Ishikawa (cell line): ENCODE measurements around the gene MPPE1.

Experiments
- CEBPB ChIP-seq: IDR thresholded peaks from 2 replicates; pipeline ENCODE4 v1.6.1; 2012
- CREB1 ChIP-seq: IDR thresholded peaks from 2 replicates; pipeline ENCODE4 v1.6.1; 2012; ENCODE audit warnings: low read depth
- EGR1 ChIP-seq: IDR thresholded peaks from 2 replicates; pipeline ENCODE4 v1.6.1; 2012
- EP300 ChIP-seq: IDR thresholded peaks from 2 replicates; pipeline ENCODE4 v1.6.1; 2012; ENCODE audit warnings: borderline replicate concordance
- FOXM1 ChIP-seq: IDR thresholded peaks from 2 replicates; pipeline ENCODE4 v1.6.1; 2012; ENCODE audit warnings: low read depth, borderline replicate concordance
- NFIC ChIP-seq: IDR thresholded peaks from 2 replicates; pipeline ENCODE4 v1.6.1; 2012
- RAD21 ChIP-seq: IDR thresholded peaks from 2 replicates; pipeline ENCODE4 v1.6.1; 2012; ENCODE audit warnings: low read depth
- TAF1 ChIP-seq: IDR thresholded peaks from 2 replicates; pipeline ENCODE4 v1.6.1; 2012; ENCODE audit warnings: low read depth, mild to moderate bottlenecking
- TCF12 ChIP-seq: IDR thresholded peaks from 2 replicates; pipeline ENCODE4 v1.6.1; 2012; ENCODE audit warnings: low read depth
- TEAD4 ChIP-seq: IDR thresholded peaks from 2 replicates; pipeline ENCODE4 v1.6.1; 2012
- YY1 ChIP-seq: IDR thresholded peaks from 2 replicates; pipeline ENCODE4 v1.6.1; 2012; ENCODE audit warnings: low read depth
- ZBTB7A ChIP-seq: IDR thresholded peaks from 2 replicates; pipeline ENCODE4 v1.6.1; 2012; ENCODE audit warnings: low read depth
- TF ChIP-seq, protein P1 (sequence below): IDR thresholded peaks from 2 replicates; pipeline ENCODE4 v1.6.1; 2012
- TF ChIP-seq, protein P2 (sequence below): IDR thresholded peaks from 2 replicates; pipeline ENCODE4 v1.6.1; 2012; ENCODE audit warnings: low read depth, mild to moderate bottlenecking
- TF ChIP-seq, protein P3 (sequence below): IDR thresholded peaks from 2 replicates; pipeline ENCODE4 v1.6.1; 2012

MPPE1 gene

DNA sequence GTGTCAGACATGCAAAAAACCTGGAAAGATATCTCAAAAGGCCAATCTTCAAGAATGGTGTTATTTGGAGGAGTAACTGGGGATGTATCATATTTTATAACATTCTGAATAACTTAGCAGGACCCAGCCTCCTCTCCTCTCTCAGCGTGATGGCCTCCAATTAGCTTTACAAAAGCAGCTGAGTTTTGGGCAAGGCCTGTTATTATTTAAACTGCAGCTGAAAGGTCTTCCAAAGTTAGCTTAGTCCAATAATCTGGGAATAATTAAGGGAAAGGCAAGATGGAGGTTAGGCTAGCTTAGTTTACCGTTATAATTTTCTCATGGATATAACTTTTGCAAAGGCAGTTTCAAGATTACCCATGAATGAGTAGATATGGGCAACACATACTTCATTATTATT, 32.8 kb upstream of the MPPE1 start:
- TF ChIP-seq TAF1 (no peak), EGR1 (no peak), CREB1 (no peak), NFIC (no peak), TEAD4 (no peak), RAD21 (no peak), ZBTB7A (no peak), TCF12 (no peak), CEBPB (no peak), FOXM1 (no peak), EP300 (no peak), YY1 (no peak)
- TF ChIP-seq, protein P1, sequence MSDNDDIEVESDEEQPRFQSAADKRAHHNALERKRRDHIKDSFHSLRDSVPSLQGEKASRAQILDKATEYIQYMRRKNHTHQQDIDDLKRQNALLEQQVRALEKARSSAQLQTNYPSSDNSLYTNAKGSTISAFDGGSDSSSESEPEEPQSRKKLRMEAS: no peak
- TF ChIP-seq, protein P2, sequence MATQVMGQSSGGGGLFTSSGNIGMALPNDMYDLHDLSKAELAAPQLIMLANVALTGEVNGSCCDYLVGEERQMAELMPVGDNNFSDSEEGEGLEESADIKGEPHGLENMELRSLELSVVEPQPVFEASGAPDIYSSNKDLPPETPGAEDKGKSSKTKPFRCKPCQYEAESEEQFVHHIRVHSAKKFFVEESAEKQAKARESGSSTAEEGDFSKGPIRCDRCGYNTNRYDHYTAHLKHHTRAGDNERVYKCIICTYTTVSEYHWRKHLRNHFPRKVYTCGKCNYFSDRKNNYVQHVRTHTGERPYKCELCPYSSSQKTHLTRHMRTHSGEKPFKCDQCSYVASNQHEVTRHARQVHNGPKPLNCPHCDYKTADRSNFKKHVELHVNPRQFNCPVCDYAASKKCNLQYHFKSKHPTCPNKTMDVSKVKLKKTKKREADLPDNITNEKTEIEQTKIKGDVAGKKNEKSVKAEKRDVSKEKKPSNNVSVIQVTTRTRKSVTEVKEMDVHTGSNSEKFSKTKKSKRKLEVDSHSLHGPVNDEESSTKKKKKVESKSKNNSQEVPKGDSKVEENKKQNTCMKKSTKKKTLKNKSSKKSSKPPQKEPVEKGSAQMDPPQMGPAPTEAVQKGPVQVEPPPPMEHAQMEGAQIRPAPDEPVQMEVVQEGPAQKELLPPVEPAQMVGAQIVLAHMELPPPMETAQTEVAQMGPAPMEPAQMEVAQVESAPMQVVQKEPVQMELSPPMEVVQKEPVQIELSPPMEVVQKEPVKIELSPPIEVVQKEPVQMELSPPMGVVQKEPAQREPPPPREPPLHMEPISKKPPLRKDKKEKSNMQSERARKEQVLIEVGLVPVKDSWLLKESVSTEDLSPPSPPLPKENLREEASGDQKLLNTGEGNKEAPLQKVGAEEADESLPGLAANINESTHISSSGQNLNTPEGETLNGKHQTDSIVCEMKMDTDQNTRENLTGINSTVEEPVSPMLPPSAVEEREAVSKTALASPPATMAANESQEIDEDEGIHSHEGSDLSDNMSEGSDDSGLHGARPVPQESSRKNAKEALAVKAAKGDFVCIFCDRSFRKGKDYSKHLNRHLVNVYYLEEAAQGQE: no peak
- TF ChIP-seq, protein P3, sequence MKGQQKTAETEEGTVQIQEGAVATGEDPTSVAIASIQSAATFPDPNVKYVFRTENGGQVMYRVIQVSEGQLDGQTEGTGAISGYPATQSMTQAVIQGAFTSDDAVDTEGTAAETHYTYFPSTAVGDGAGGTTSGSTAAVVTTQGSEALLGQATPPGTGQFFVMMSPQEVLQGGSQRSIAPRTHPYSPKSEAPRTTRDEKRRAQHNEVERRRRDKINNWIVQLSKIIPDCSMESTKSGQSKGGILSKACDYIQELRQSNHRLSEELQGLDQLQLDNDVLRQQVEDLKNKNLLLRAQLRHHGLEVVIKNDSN: no peak

DNA sequence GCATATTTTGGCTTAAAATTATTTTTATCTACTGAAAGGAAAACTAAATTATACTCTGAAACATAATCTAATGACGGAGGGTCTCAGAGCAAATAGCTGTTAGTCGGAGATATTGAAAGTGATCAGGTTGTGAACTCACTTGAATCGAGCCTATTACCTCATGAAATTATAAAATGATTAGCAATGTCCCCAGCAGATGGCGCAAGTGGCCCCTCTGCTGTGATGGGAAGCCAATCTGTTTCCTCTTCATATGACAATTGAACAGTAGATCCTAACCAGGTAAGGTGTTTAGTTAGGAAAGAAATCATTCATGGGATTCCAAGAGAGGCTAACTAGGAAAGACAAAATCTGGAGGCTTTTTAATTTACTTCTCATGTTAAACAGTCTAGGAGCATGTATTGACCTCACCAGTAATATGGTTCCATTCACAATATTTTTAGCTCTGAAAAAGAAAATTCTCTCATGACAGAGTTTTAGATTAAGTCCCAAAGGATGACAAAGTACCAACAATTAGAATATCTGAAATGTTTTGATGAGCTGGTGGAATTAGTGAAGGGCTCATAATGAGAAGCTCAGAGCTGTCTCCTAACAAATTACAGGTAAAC, 29.9 kb upstream of the MPPE1 start:
- TF ChIP-seq RAD21 (peak; percentile 97), NFIC (no peak), YY1 (no peak), FOXM1 (no peak)

DNA sequence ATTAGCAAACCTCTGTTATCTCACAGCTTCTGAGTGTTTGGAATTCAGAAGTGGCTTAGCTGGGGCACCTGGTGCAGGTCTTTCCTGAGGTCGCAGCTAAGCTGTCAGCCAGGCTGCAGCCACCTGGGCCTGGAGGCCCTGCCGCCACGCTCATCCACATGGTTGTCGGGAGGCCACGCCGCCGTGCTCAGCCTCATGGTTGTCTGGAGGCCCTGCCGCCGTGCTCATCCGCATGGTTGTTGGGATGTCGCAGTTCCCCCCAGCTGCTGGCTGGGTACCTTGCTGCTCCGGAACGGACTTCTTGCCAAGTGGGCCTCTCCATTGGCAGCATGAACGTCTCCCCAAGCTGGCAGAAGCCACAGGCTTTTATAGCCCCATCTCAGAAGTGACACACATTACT, 24.3 kb upstream of the MPPE1 start:
- TF ChIP-seq, protein P3: no peak
- TF ChIP-seq EP300 (no peak), NFIC (no peak), RAD21 (no peak), ZBTB7A (no peak), EGR1 (no peak), FOXM1 (no peak), TEAD4 (no peak), CREB1 (no peak), TAF1 (no peak)

DNA sequence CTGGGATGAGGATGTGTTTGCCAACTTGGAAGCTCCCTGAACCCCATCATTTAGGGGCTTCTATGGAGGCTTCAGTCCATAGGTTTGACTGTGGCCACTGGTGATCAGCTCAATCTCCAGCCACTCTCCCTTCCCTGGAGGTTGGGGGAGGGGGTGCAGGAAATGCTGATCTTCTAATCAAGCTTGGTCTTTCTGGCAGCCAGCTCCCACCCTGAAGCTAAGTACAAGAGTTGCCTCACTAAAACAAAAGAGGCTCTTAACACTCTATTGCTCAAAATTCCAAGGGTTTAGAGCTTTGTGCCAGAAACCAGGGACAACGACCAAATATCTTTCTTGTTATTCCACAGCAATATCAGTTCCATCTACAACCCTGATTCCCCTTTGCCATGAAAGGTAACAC, 19.4 kb upstream of the MPPE1 start:
- TF ChIP-seq NFIC: no peak
- TF ChIP-seq, protein P2: no peak

DNA sequence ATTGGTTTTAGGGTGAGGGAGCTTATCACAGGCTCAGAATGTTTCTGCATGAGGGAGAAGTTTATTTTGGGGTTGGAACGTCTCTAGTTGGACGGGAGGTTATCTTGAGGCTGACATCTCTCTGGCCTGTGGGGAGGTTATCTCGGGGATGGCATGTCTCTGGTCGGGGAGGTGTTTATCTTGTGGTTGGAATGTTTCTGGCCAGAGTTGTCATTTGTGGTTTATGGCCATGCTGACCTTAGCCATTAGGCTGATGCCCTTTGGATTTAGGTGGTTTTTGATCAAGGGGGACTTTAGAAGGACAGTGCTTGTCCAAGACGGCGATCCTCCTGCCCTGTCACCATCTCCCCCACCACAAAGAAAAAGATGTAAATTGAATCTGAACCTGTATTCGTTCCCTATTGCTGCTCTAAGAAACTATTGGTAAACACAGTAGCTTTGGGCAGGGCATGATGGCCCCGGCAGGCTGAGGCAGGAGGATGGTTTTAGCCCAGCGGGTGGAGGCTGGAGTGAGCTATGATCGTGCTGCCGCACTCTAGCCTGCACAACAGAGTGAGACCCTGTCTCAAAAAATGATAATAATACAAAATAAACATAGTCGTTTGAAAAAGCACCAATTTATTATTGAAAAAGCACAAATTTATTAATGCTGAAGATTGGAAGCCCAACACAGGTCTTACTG, 17.8 kb upstream of the MPPE1 start:
- TF ChIP-seq CEBPB: no peak
- TF ChIP-seq EGR1: no peak

DNA sequence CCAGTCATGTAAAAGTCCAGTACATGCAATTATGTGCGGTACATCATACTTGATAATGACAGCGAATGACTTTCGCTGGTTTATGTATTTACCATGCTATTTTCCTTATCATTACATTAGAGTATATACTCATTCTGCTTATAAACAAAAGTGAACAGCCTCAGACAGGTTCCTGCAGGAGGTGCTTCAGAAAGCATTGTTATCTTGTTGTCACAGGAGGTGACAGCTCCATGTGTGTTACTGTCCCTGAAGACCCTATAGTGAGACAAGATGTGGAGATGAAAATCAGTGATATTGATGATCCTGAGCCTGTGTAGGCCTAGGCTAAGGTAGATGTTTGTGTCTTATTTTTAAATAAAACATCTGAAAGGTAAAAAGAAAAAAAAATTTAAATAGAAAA, 15.3 kb upstream of the MPPE1 start:
- TF ChIP-seq TCF12 (no peak), EP300 (no peak), FOXM1 (no peak), CEBPB (no peak), EGR1 (no peak), TEAD4 (no peak), TAF1 (no peak)

DNA sequence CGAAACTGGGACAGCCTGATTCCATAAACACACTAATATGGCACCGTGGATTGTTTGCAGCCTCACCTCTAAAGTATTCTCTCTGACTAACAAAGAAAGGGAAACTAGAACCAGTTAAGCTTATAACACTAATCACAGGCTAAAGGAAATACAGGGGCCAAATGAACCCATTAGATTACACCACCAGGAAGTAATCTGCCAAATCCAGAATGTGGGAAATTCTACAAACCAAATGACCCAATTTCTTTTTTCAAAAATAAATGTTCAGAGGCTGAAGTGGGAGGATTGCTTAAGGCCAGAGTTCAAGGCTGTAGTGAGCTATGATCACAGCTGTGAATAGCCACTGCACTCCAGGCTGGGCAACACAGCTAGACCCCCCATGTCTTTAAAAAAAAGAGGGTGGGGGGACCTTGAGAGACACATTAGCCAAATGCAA, 1.5 kb upstream of the MPPE1 start:
- TF ChIP-seq, protein P3: no peak
- TF ChIP-seq, protein P2: no peak
- TF ChIP-seq, protein P1: no peak
- TF ChIP-seq EP300 (no peak), CEBPB (no peak), YY1 (no peak), TEAD4 (no peak), RAD21 (no peak), FOXM1 (no peak), EGR1 (no peak), CREB1 (no peak), NFIC (no peak), TAF1 (no peak), ZBTB7A (no peak), TCF12 (no peak)
